Body of pancreas (tissue), 4 donors: ENCODE results near the gene PUS7L. TPM values are rescaled to one million over a fixed set of nuclear protein-coding genes. Genes with fewer than 3 reads are reported as not detected.

ENCODE experiments used
- ATAC-seq: fragments of 150-250 bp; one replicate; pipeline ENCODE4 v1.9.1; 2016
- DNase-seq, 4 donors: peaks; one replicate each; pipeline ENCODE4 v3.0.0-alpha.2; 2019
- H3K27ac ChIP-seq, 4 donors: fragments of 200-600 bp; sonication (generic); 1 replicate in 3 of 4; 2 replicates in 1 of 4; pipeline versions ENCODE4 v1.5.1 to v1.6.1; 2016 to 2019; ENCODE audit warnings: mild to moderate bottlenecking in 1 of 4, mixed read lengths in 1 of 4, moderate library complexity in 1 of 4
- H3K27me3 ChIP-seq, 2 donors: fragments of 200-600 bp; sonication (generic); one replicate each; pipeline ENCODE4 v1.6.0; 2016; ENCODE audit warnings: mild to moderate bottlenecking in 1 of 2
- H3K36me3 ChIP-seq, 2 donors: fragments of 200-600 bp; sonication (generic); replicated peaks in 1 of 2; 2 replicates each; pipeline ENCODE4 v1.5.1; 2016; ENCODE audit warnings: low read depth in 2 of 2; ENCODE audit not compliant: insufficient read depth in 1 of 2
- H3K4me1 ChIP-seq: fragments of 200-600 bp; sonication (generic); one replicate; pipeline ENCODE4 v1.6.0; 2016
- H3K4me3 ChIP-seq, 2 donors: fragments of 200-600 bp; sonication (generic); 1 replicate in 1 of 2; 2 replicates in 1 of 2; pipeline ENCODE4 v1.5.1; 2016 to 2019
- H3K9me3 ChIP-seq, 3 donors: fragments of 200-600 bp; sonication (generic); 1 replicate in 2 of 3; 2 replicates in 1 of 3; pipeline ENCODE4 v1.5.1; 2016
- CTCF ChIP-seq, 7 experiments: fragments of 450-650 bp in 4 of 7; fragments of 200-600 bp in 3 of 7; sonication (generic) in 3 of 7; IDR thresholded peaks; one replicate each; pipeline ENCODE4 v1.5.1; 2016 to 2019; ENCODE audit warnings: antibody characterized with exemption in 7 of 7
- POLR2A ChIP-seq, 3 donors: fragments of 450-650 bp; IDR thresholded peaks; one replicate each; pipeline ENCODE4 v1.6.1; 2016; ENCODE audit warnings: antibody characterized with exemption in 3 of 3, mild to moderate bottlenecking in 2 of 3
- WGBS, 2 donors: methylation state at CpG; one replicate each; pipeline ENCODE4 v1.1.5; 2017; 5-methylcytosine and 5-hydroxymethylcytosine counted together
- intact Hi-C: fragments of 100-400 bp; cut with DNase I; formaldehyde crosslinking; loops from one replicate; pipeline ENCODE4 v1.15.1; 2023
- total RNA-seq, 2 donors: library from RNA; depleted of rRNA; stranded (reverse); fragments of >200 nt; gene quantifications; one replicate each; pipeline ENCODE4 v1.1.0, GENCODE V29; 2016

PUS7L gene
- total RNA-seq, 2 donors from 2014 or later, result 7.3 to 14.8 TPM

GRCh38 chr12:43676183-43676813 lies 82.3 kb downstream of the PUS7L start:
- peaks cover 0 to 3% (median 0%) of the 10 kb centered on the region in 3 donors for H3K9me3 ChIP-seq
- intact Hi-C loops, result no loop called here
- ATAC-seq, result no peak
- H3K27me3 ChIP-seq, result no peaks in the 10 kb centered on the region
- no peaks in the 10 kb centered on the region for H3K4me1 ChIP-seq
- H3K4me3 ChIP-seq, result no peak overlapping the region
- no peak overlapping the region for H3K27ac ChIP-seq
- no peaks in the 10 kb centered on the region for H3K36me3 ChIP-seq
- 47 to 63% methylated on average over 4 to 5 of the region's 5 CpGs for WGBS, 2 donors
- DNase-seq, result peak in 2 of 4 donors; percentile 9 to 24
- TF ChIP-seq POLR2A (IDR thresholded peaks at IDR 0.05), result no peak
- peak in 6 of 7 experiments; percentile 22 to 43 (median 34) for TF ChIP-seq CTCF (IDR thresholded peaks at IDR 0.05)

- no peak for TF ChIP-seq POLR2A (IDR thresholded peaks at IDR 0.05)
- no peak for TF ChIP-seq CTCF (IDR thresholded peaks at IDR 0.05)
- H3K4me1 ChIP-seq, result no peaks in the 10 kb centered on the region
- intact Hi-C loops, result no loop called here
- H3K4me3 ChIP-seq, result no peak overlapping the region
- 75 to 80% methylated on average over 6 of the region's 6 CpGs for WGBS, 2 donors
- no peak for ATAC-seq
- no peak for DNase-seq
- H3K27me3 ChIP-seq, result no peaks in the 10 kb centered on the region
- H3K27ac ChIP-seq, result no peak overlapping the region
- H3K9me3 ChIP-seq, result no peaks in the 10 kb centered on the region
- H3K36me3 ChIP-seq, result no peaks in the 10 kb centered on the region
These were observed 83.3 kb downstream of the PUS7L start for GRCh38 chr12:43675048-43675904.

- Histone ChIP-seq H3K4me3 (no peak overlapping the region), H3K27me3 (no peaks in the 10 kb centered on the region), H3K4me1 (no peaks in the 10 kb centered on the region), H3K27ac (no peak overlapping the region), H3K9me3 (no peaks in the 10 kb centered on the region), H3K36me3 (no peaks in the 10 kb centered on the region)
- TF ChIP-seq CTCF (IDR thresholded peaks at IDR 0.05), result no peak
- no peak for TF ChIP-seq POLR2A (IDR thresholded peaks at IDR 0.05)
- WGBS, 2 donors, result 78 to 82% methylated on average over 2 of the region's 2 CpGs
- ATAC-seq, result no peak
- no peak for DNase-seq
- intact Hi-C loops, result no loop called here
These were observed 89.2 kb downstream of the PUS7L start for GRCh38 chr12:43669373-43669772.

Other genes with a start within 250 kb of the PUS7L start
- not detected for gene ADAMTS20, start 206.6 kb downstream of the PUS7L start, total RNA-seq
- 10 to 100 TPM; 17.5 to 33.7 TPM for gene IRAK4, start 161 bp upstream of the PUS7L start, total RNA-seq
- gene TWF1, start 47.5 kb upstream of the PUS7L start, total RNA-seq, result 10 to 100 TPM; 18.8 to 45.4 TPM
- 10 to 100 TPM; 19.2 to 23.4 TPM for gene TMEM117, start 77.3 kb upstream of the PUS7L start, total RNA-seq